NCI-H2196 treated with DMSO at 0.1 percent for 48 hours (cell line): Measurements from ENCODE around the gene MBD5.

Experiments
- DNase-seq: peaks from one replicate; lab custom pipeline; 2025; ENCODE audit not compliant: unreplicated experiment; lab: John Stamatoyannopoulos, UW

The MBD5 gene

DNA sequence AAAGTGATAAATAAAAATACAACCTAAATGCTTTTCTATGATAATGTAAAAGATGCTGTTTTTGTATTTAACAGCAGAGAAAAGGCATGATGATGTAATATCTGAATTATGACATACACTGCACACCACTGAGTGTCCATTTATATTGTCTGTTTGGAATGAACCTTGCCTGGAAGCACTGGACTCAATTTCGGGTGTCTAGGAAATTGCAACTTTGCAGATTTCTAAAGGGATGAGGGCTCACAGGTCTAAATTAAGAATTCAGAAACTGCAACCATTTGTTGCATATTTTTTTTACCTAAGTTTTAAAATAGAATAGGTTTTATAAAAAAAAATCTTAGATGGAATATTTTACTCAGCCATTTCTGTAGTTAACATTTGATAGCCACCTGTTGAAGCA lies 492.5 kb downstream of the MBD5 start:
- DNase-seq, result no peak

- DNase-seq, result no peak
Observed at GRCh38 chr2:148515120-148515519, 494.2 kb downstream of the MBD5 start.

DNA sequence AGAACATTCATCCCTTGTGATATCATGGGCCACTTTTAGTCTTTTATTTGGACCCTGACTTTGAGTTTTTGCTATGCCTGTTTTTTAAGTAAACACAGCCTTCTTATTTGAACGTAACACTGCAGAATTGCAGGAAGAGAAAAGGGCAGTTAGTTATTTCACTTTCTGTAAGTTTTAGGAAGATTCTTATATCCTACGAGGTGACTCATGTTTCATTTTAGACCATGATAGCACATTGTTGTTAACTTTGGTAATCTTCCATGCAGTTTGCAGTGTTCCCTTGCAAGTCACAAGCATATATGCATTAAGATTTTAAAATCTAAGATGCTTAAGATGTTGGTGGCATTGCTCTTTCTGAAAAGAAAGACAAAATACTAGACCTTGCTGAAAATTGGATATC lies 495.1 kb downstream of the MBD5 start:
- no peak for DNase-seq

- no peak for DNase-seq
Observed at GRCh38 chr2:148517296-148517695, 496.4 kb downstream of the MBD5 start.

DNA sequence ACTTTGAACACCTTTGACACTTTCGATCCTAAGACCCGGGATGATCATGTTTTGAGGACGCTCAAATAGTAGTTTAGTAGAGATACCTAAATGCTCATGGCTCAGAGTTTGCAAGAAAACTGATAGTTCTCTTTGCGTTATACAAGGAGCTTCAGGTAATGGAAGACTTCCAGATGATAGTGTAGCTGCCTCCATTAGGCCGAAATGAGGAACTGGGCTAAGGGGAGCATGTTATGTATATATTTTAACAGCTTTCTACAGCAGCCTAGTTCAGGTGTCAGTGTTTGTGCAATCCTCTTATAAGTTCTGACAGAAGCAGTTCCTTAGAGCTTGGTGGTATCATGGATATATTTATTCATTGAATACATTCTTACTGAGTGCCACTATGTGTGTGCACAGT lies 496.9 kb downstream of the MBD5 start:
- DNase-seq, result no peak

DNA sequence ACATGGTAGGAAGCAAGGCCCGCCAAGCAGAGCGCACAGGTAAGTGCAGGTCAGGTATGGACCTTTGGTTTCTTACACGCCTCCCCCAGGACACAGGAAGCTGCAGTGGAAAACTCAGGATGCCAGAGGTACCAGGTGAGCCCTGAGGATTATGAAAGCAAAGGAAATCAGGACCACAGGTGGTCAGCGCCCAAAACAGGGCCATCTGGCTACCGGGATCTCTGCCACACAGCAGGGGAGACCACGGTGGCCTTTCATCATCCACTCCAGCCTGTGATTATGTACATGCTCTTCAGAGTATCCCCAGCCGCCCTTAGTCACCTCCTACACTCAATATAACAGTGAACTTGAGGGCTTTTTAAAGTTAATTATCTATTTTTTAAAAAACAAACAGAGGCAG lies 498.1 kb downstream of the MBD5 start:
- peak; percentile 7 for DNase-seq

DNA sequence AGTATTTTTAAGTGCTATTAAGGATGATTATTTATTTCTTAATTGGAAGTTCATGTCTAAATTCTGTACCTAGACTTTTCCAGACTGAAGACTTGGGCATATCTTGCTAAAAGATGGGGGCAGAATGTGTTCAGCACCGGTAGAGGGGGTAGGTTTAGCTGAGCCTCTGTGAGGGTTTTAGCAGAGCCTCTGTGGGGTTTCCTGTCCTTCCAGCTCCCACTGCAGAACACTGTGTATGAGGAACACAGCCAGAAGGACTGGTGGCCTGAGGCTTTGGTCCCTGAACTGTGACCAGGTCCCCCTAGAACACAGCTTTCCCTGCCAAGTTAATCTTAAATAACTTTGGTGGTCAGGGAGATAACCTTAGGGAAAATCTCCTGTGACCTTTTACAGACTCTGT lies 500.3 kb downstream of the MBD5 start:
- DNase-seq, result no peak

- no peak for DNase-seq
Observed at GRCh38 chr2:148523315-148523714, 502.4 kb downstream of the MBD5 start.

DNA sequence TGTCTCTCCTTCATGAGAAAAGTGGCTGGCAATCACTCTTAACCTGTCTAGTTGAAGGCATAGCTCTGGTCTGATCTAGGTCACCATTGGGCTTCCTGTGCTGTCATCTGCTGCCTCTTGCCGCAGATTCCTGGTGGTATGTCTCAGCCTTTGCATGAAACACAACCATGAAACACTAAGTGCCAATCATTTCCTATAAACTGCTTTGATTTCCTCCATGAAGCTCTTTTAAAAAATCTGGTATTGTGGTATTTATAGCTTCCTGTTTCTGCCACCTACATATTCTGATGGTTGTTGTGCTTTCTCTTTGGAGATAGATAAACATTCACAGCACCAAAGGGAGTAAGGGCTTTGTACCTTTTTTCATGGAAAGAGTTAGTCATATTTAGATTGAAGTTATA lies 503.6 kb downstream of the MBD5 start:
- DNase-seq, result no peak

- DNase-seq, result no peak
Observed at GRCh38 chr2:148525130-148525529, 504.2 kb downstream of the MBD5 start.

DNA sequence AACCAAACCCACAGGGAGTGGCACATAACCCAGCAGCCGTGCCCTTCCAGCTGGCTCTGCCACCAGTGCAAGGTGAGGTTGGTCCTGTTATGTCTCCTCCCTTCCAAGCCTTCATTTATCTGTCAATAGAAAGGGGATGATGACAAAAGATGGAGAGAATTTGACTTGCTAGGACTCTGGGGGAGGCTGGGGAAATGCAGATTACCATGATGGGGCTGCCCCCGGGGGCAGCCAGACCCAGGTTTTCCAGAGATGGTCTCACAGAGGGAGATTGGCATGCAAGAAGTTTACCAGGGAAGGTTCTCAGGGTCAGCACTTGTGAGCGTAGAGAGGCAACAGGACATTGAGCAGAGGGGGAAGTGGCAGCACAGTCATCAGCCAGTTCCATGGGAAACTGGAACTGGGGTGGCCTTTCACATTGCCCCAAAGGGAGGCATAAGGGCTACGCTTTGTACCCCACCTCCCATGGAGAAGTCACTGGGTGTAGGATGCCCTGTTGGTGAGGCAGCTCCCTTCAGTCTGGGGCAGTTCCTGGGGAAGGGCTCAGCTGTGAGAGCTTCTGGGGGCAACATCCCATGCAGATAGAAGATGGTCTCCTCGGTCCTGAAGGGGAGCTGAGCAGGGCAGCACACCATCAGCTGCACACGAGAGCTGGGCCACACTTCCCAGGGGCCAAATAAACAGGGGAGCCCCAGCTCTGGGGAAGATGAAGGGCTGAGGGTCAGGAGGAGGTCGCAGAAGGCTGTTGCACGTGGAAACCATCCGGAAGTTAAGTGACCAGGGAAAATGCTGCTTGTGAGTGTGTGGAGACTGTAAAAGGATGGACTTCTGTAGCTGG lies 505.8 kb downstream of the MBD5 start:
- no peak for DNase-seq

DNA sequence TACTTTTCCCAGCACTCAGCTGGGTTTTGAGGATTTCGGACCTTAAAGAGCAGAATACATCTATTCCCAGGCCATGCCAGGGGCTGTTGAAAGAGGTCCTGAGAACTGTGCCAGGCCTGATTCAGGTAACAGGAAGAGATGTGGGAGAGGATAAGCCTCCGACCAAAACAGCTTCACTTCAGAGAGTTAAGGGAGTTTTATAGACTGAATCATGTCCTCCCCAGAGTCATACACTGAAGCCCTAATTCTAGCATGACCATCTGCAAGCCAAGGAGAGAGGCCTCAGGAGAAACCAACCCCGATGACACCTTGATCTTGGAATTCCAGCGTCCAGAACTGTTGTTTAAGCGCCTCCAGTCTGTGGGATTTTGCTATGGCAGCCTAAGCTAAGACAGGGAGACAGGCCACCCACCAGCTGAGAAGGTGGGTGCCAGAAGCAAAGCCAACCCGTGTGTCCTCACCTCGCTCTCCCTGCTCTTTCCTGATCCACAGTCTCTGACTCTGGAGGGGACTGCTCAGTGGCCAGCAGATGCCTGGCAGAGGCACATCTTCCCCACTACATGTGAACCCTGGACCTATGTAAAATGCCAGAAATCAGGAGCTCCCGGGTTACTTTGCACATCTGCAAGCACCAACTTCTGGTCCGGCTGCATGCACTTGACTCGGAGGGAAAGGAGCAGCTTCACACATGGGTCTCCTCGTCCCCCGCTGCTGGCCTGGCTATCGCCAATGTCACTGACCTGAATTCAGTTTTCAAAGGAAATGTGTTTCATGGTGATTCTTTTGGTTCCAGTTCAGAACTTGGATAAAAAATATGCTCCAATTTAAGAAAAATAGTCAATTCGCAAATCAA lies 506.8 kb downstream of the MBD5 start:
- DNase-seq, result no peak

DNA sequence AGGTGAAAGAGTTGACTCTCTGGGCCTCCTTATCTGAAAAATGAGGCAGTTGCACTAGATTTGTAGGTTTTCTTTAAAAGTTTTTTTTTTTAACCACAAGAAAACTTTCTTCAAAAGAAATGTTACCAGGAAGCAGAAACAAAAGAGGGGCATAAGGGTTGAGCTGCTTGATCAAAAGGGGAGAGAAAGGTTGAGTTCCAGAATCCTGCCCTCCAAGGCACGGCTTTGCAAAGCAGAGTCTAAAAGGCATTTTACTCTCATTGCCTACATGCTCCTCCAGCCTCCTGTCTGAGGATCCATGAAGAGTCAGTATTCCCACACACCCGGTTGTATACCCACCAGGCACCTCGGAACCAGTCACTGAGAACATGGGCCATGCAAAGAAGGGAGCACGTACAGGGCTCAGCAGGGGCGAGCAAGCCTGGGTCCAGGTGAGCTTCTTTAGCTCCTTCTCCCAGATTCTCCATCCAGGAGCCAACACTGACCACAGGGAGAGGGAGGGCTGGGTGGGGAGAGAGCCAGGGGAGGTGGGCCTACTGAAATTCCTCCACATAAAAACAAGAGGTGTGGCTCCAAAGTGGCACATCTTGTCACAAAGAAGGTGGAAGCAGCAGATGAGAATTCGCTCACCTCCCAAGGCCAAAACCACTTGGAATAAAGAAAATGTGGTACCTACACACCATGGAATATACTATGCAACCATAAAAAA lies 507.6 kb downstream of the MBD5 start:
- no peak for DNase-seq

DNA sequence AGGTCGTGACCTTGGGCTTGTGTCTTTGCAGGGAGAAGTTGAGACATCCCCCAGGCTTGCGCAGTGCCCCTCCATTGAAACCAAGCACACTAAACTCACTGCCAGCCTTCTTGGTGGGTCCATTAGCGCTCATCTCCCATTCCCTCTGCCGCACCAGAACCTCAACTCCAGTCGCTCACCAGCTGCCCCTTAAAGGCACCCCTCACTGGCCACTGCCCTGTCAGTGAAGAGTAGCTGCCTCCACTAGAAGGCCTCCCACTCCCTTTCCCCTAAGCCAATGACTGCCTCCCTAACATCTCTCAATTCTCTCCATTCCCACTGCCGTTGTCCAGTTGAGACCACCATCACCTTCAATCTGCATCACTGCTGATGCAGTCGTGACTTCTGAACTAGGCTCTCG lies 508.9 kb downstream of the MBD5 start:
- no peak for DNase-seq

- DNase-seq, result no peak
Observed at GRCh38 chr2:148530350-148530749, 509.5 kb downstream of the MBD5 start.

- no peak for DNase-seq
Observed at GRCh38 chr2:148531235-148531634, 510.3 kb downstream of the MBD5 start.

DNA sequence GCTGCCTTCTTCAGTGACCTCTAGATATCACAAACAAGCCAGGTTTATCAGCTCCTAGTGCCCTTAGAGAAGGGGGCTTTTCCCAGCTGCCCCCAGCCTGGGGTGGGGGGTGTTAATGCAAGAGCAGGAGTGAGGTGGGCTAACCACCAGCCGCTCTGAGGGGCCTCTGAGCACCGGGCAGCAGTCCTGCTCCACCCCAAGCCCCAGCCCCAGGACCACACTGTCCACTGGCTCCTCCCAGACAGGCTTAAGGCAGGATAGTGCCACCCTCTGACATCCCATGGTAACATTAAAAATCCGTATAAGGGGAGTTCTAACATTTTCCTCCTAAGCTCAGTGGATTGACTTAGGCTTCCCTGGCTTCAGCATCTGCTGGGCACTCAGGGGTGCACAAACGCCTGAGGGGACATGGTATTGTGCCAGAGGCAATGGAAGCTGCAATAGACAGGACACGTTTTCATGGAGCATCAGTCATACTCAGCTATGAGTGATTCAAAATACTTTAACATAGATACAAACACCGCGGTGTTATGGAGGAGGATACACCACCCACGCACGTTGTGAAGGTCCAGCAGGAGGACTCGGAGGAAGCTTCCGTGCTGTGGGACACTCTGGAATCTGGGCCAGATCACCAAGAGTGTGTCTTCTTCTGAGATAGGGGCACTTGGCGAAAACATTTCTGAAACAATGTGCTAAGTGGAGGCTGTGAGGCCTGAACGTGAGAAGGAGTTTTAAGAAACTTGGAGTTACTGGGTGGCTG lies 511.0 kb downstream of the MBD5 start:
- no peak for DNase-seq

DNA sequence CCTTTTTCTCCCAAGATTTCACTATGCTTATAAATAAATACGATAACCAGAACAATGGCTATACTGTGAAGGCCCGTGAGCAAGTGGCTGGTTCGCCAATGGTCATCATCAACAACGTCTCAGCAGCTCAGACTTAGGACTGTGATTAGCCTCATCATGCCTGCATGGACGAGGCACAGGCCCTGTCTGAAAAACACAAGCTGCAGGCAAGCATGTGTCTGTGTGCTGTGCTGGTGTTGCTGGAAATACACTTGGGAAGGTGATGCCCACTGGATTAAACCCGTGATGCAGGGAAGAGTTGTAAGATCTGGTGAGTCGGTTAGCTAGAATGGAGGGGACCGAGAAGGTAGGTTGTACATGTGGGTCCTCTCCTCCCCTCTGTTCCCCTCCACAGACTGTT lies 512.1 kb downstream of the MBD5 start:
- no peak for DNase-seq

DNA sequence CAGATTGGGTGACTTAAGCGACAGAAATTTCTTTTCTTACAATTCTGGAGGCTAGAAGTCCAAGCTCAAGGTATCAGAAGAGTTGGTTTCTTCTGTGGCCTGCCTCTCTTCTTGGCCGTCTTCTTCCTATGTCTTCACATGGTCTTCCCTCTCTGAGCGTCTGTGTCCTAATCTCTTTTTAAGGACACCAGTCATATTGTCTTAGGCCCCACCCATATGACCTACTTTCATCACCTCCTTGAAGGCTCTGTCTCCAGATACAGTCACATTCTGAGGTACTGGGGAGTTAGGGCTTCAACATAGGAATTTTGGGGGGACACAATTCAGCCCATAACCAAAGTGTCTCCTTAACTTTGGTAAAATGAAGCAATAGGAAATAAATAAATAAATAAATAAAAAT lies 512.8 kb downstream of the MBD5 start:
- DNase-seq, result no peak

DNA sequence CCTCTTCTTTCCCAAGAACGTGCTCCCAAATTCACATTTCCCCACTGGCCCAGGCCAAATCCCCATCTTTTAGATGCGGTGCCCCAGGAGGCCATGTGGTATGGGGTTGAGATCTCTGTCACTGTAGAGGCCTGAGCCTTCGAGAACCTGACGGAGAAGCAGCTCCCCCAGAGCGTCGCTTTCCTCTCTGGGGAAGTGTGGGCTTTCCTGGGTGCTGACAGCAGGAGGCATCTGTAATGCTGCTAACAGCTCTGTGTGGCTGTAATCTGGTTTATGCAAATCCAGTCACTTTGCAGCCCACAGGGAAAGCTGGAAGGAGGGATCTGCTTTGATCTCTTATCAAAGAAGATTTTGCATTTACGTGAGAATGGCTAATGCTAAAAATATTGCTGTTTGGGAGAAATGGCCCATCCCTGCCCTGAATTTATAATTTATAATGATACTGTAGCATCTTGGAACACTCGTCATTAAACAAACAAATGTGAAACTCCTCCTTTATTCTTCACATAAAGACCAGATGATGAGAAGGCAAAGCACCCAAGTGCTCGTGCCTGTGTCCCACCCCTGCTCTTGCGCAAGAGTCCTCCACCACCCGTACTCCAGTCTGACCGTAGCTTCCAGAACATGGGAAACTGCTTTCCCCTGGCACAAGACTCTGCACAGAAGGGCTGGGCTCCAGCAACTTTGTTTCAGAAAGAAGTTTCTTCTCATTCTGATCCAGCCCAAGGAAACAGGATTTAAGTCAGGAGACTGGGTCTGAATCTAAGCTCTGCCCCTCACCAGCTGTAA lies 513.7 kb downstream of the MBD5 start:
- no peak for DNase-seq
